SK-MEL-5 (cell line): ENCODE results near the gene CNTNAP4. TPM values are rescaled to one million over a fixed set of nuclear protein-coding genes. Genes with fewer than 3 reads are reported as not detected.

Experiments used
- DNase-seq: peaks from one replicate; pipeline ENCODE4 v3.0.0-alpha.2; 2016; ENCODE audit warnings: low read depth, low spot score
- in situ Hi-C: cut with HindIII; loops from 2 replicates; pipeline ENCODE4 v1.10.0; 2016; ENCODE audit warnings: low sequenced_read_pairs, high pct_unique_total_duplicates, low pct_unique_long_range_greater_than_20kb
- total RNA-seq: library from RNA; depleted of rRNA; stranded (reverse); fragments of >200 nt; shearing (Covaris generic); gene quantifications from 2 replicates; pipeline ENCODE4 v1.2.3, GENCODE V29; 2014

Gene CNTNAP4
- total RNA-seq, 1 experiment from 2014 or later = 3.3 TPM

- in situ Hi-C loops = no loop called here
- DNase-seq = no peak
These were observed 178.8 kb downstream of the CNTNAP4 start for GRCh38 chr16:76456016-76456415.

- DNase-seq = no peak
- in situ Hi-C loops = no loop called here
These were observed 181.9 kb downstream of the CNTNAP4 start for GRCh38 chr16:76459111-76459510.

GRCh38 chr16:76461836-76462235 lies 184.6 kb downstream of the CNTNAP4 start:
- no peak for DNase-seq
- in situ Hi-C loops = no loop called here

- in situ Hi-C loops = no loop called here
These were observed 187.9 kb downstream of the CNTNAP4 start for GRCh38 chr16:76464955-76465620.

GRCh38 chr16:76466871-76467270 lies 189.7 kb downstream of the CNTNAP4 start:
- in situ Hi-C loops = no loop called here
- DNase-seq = no peak

More at GRCh38 chr16:76464955-76465620, 187.9 kb downstream of the CNTNAP4 start:
- DNase-seq = no peak

- DNase-seq = no peak
- in situ Hi-C loops = no loop called here
These were observed 196.8 kb downstream of the CNTNAP4 start for GRCh38 chr16:76474048-76474447.

- DNase-seq = no peak
- in situ Hi-C loops = no loop called here
These were observed 200.9 kb downstream of the CNTNAP4 start for GRCh38 chr16:76478105-76478504.

GRCh38 chr16:76483307-76483909 lies 206.2 kb downstream of the CNTNAP4 start:
- in situ Hi-C loops = no loop called here
- DNase-seq = peak; percentile 79

- no peak for DNase-seq
- in situ Hi-C loops = no loop called here
These were observed 206.8 kb downstream of the CNTNAP4 start for GRCh38 chr16:76484020-76484419.

- no peak for DNase-seq
- in situ Hi-C loops = no loop called here
These were observed 209.5 kb downstream of the CNTNAP4 start for GRCh38 chr16:76486740-76487139.

- no peak for DNase-seq
- in situ Hi-C loops = no loop called here
These were observed 210.3 kb downstream of the CNTNAP4 start for GRCh38 chr16:76487411-76488064.

GRCh38 chr16:76488065-76488417 lies 210.8 kb downstream of the CNTNAP4 start:
- DNase-seq = no peak
- in situ Hi-C loops = no loop called here

- DNase-seq = no peak
- in situ Hi-C loops = no loop called here
These were observed 212.9 kb downstream of the CNTNAP4 start for GRCh38 chr16:76490036-76490639.

- no peak for DNase-seq
- in situ Hi-C loops = no loop called here
These were observed 222.8 kb downstream of the CNTNAP4 start for GRCh38 chr16:76500006-76500405.

- no peak for DNase-seq
- in situ Hi-C loops = no loop called here
These were observed 224.9 kb downstream of the CNTNAP4 start for GRCh38 chr16:76502063-76502462.

- in situ Hi-C loops = no loop called here
These were observed 225.4 kb downstream of the CNTNAP4 start for GRCh38 chr16:76502555-76502954.

GRCh38 chr16:76503091-76503490 lies 225.9 kb downstream of the CNTNAP4 start:
- DNase-seq = no peak
- in situ Hi-C loops = no loop called here

More at GRCh38 chr16:76502555-76502954, 225.4 kb downstream of the CNTNAP4 start:
- DNase-seq = no peak

GRCh38 chr16:76511203-76511602 lies 234.0 kb downstream of the CNTNAP4 start:
- in situ Hi-C loops = no loop called here
- DNase-seq = no peak

- in situ Hi-C loops = no loop called here
- DNase-seq = no peak
These were observed 241.6 kb downstream of the CNTNAP4 start for GRCh38 chr16:76518781-76519180.
